ENCODE results near the gene TRPV2.

DNA sequence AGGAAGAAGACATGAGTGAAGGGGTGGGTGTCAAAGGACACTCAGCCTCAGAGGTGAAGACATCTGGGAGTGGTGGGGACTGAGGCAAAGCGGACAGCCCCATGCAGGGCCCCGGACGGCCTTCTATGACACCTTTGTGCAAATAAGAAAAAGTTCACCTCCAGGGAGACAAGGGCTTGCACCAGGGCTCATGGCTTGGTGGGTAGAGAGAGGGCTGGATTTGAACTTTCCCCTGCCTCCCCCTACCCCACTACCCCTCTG lies 46.2 kb downstream of the TRPV2 start:
- TF ChIP-seq POLR2A (IDR thresholded peaks at IDR 0.05): no peak
- TF ChIP-seq POLR2AphosphoS5 (IDR thresholded peaks at IDR 0.05): no peak
- TF ChIP-seq EP300 (IDR thresholded peaks at IDR 0.05): no peak
